Measurements from ENCODE around the gene ATP8A2.

DNA sequence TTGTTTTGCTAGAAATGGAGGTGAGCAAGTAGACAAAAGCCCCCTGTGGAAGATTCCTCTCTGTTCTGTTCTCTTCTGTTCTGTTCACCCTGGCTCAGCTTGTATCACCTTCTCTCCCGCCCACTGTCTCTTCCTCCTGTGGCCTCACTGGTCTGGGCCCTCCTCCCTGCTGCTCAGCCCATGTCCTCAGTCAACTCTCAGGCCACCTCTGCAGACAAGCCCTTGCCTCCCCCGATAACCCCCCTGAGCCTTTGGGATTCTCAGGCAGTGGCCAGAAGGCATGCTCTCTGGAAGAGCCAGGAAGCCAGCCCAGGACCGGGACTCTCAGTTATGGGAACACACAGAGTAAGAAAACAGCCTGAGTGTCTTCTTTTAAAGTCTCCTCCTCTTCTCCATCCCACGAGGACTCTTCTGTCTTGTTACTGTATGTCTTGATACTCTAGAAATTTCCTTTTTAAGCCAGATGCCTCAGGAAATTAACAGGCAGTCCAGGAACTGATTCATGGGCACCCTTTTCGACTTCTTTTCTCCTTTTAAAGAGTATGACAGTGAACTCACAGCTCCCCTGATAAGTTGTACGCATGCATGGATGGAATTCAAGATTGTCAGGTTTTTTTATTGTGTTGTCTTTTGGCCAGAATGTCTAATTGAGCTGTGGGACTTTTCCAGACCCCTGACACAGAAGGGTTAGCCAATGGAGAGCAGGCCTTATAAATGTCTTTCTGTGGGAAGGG is 646.3 kb downstream of the ATP8A2 start:
- TF ChIP-seq POLR2A (IDR thresholded peaks at IDR 0.05) (no peak), POLR2AphosphoS5 (IDR thresholded peaks at IDR 0.05) (no peak)
- TF ChIP-seq, protein P1, sequence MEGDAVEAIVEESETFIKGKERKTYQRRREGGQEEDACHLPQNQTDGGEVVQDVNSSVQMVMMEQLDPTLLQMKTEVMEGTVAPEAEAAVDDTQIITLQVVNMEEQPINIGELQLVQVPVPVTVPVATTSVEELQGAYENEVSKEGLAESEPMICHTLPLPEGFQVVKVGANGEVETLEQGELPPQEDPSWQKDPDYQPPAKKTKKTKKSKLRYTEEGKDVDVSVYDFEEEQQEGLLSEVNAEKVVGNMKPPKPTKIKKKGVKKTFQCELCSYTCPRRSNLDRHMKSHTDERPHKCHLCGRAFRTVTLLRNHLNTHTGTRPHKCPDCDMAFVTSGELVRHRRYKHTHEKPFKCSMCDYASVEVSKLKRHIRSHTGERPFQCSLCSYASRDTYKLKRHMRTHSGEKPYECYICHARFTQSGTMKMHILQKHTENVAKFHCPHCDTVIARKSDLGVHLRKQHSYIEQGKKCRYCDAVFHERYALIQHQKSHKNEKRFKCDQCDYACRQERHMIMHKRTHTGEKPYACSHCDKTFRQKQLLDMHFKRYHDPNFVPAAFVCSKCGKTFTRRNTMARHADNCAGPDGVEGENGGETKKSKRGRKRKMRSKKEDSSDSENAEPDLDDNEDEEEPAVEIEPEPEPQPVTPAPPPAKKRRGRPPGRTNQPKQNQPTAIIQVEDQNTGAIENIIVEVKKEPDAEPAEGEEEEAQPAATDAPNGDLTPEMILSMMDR (IDR thresholded peaks at IDR 0.05), result no peak

Measured in upper lobe of left lung (tissue), 4 donors.